GM23248 (cell line): Measurements from ENCODE around the gene MT1G. TPM values are rescaled to one million over a fixed set of nuclear protein-coding genes. Genes with fewer than 3 reads are reported as not detected.

ENCODE experiments used
- DNase-seq: peaks from one replicate; pipeline ENCODE4 v3.0.0-alpha.2; 2015
- H2AFZ ChIP-seq: fragments of 200-600 bp; sonication (generic); 2 replicates; pipeline ENCODE4 v1.6.1; 2016; ENCODE audit warnings: antibody characterized with exemption
- H3F3A ChIP-seq: fragments of 200-600 bp; sonication (generic); 2 replicates; pipeline ENCODE4 v1.6.1; 2016; ENCODE audit warnings: mild to moderate bottlenecking, antibody characterized with exemption, mixed run types; ENCODE audit not compliant: insufficient read depth
- H3K27ac ChIP-seq: fragments of 200-600 bp; sonication (generic); 2 replicates; pipeline ENCODE4 v1.5.1; 2016; ENCODE audit warnings: mild to moderate bottlenecking
- H3K27me3 ChIP-seq: fragments of 200-600 bp; sonication (generic); replicated peaks from 2 replicates; pipeline ENCODE4 v1.6.1; 2016; ENCODE audit warnings: mild to moderate bottlenecking; ENCODE audit not compliant: insufficient read depth
- H3K36me3 ChIP-seq: fragments of 200-600 bp; sonication (generic); 2 replicates; pipeline ENCODE4 v1.6.1; 2016; ENCODE audit warnings: low read depth, mild to moderate bottlenecking
- H3K4me1 ChIP-seq: fragments of 200-600 bp; sonication (generic); 2 replicates; pipeline ENCODE4 v1.6.1; 2016; ENCODE audit warnings: mild to moderate bottlenecking; ENCODE audit not compliant: insufficient read depth
- H3K4me2 ChIP-seq: fragments of 200-600 bp; sonication (generic); one replicate; pipeline ENCODE4 v1.6.1; 2016; ENCODE audit warnings: mild to moderate bottlenecking; ENCODE audit not compliant: unreplicated experiment
- H3K4me3 ChIP-seq: fragments of 200-600 bp; sonication (generic); 2 replicates; pipeline ENCODE4 v1.5.1; 2016; ENCODE audit warnings: mild to moderate bottlenecking
- H3K79me2 ChIP-seq: fragments of 200-600 bp; sonication (generic); 2 replicates; pipeline ENCODE4 v1.6.1; 2016; ENCODE audit warnings: mild to moderate bottlenecking; ENCODE audit not compliant: insufficient read depth
- H3K9ac ChIP-seq: fragments of 200-600 bp; sonication (generic); 2 replicates; pipeline ENCODE4 v1.6.1; 2016; ENCODE audit warnings: mild to moderate bottlenecking
- H3K9me2 ChIP-seq: fragments of 200-600 bp; sonication (generic); 2 replicates; pipeline ENCODE4 v1.6.1; 2016; ENCODE audit warnings: mixed run types, mild to moderate bottlenecking, moderate library complexity; ENCODE audit not compliant: insufficient read depth
- H3K9me3 ChIP-seq: fragments of 200-600 bp; sonication (generic); one replicate; pipeline ENCODE4 v1.6.1; 2017; ENCODE audit warnings: low read depth
- H4K20me1 ChIP-seq: fragments of 200-600 bp; sonication (generic); 2 replicates; pipeline ENCODE4 v1.6.0; 2016; ENCODE audit not compliant: insufficient read depth
- EZH2 ChIP-seq: fragments of 200-600 bp; sonication (generic); IDR thresholded peaks from 2 replicates; pipeline ENCODE4 v1.6.1; 2018; ENCODE audit warnings: antibody characterized with exemption, mild to moderate bottlenecking; ENCODE audit not compliant: insufficient read depth, poor library complexity, severe bottlenecking
- EZH2phosphoT487 ChIP-seq: fragments of 200-600 bp; sonication (generic); IDR thresholded peaks from 2 replicates; pipeline ENCODE4 v1.6.1; 2018; ENCODE audit warnings: antibody characterized with exemption, moderate library complexity, mild to moderate bottlenecking, low read depth; ENCODE audit not compliant: insufficient read depth
- WGBS, 2 experiments: methylation state at CpG; one replicate each; pipeline ENCODE4 v1.1.6; 2015 to 2017; ENCODE audit warnings: low lambda C conversion rate in 2 of 2, low coverage in 1 of 2; ENCODE audit errors: missing lambda C conversion rate in 2 of 2; 5-methylcytosine and 5-hydroxymethylcytosine counted together
- in situ Hi-C: fragments of 300-500 bp; cut with MboI; formaldehyde crosslinking; loops from 2 replicates; pipeline ENCODE4 v1.15.0; 2020
- polyA plus RNA-seq: library from polyadenylated mRNA; unstranded; fragments of >200 nt; fragmentation: Nextera tagmentation; extraction: Ambion mirVana; gene quantifications from 2 replicates; pipeline ENCODE4 v1.2.1, GENCODE V29; 2016
- total RNA-seq: library from RNA; depleted of rRNA; stranded (reverse); fragments of >200 nt; shearing (Covaris generic); gene quantifications from 2 replicates; pipeline ENCODE4 v1.2.3, GENCODE V29; 2014

The MT1G gene
- total and polyA plus RNA-seq, 2 experiments from 2014 or later: 4.4 TPM; not detected in 1

GRCh38 chr16:56684926-56685590 lies 17.2 kb upstream of the MT1G start:
- Histone ChIP-seq H3K4me2 (no peak overlapping the region), H3K79me2 (no peaks in the 10 kb centered on the region), H4K20me1 (no peaks in the 10 kb centered on the region), H3F3A (no peaks in the 10 kb centered on the region; the same call in 1 of the 2 replicates), H2AFZ (no peak overlapping the region), H3K9me2 (no peaks in the 10 kb centered on the region), H3K27ac (no peak overlapping the region), H3K9ac (no peak overlapping the region), H3K9me3 (no peaks in the 10 kb centered on the region), H3K36me3 (no peaks in the 10 kb centered on the region), H3K4me1 (peaks cover 17% of the 10 kb centered on the region; the same call in 1 of the 2 replicates), H3K27me3 (no peaks in the 10 kb centered on the region), H3K4me3 (no peak overlapping the region)
- TF ChIP-seq EZH2phosphoT487: no peak
- no peak for TF ChIP-seq EZH2
- in situ Hi-C loops: no loop called here
- 58 to 60% methylated on average over 4 of the region's 4 CpGs for WGBS, 2 experiments
- DNase-seq: no peak

GRCh38 chr16:56684256-56684925 lies 16.5 kb upstream of the MT1G start:
- in situ Hi-C loops: no loop called here
- TF ChIP-seq EZH2phosphoT487 (no peak), EZH2 (no peak)
- no peak for DNase-seq
- no peaks in the 10 kb centered on the region; the same call in 1 of the 2 replicates for H3F3A ChIP-seq
- H3K27me3 ChIP-seq: no peaks in the 10 kb centered on the region
- WGBS, 2 experiments: 29 to 52% methylated on average over 4 of the region's 4 CpGs
- no peaks in the 10 kb centered on the region for H3K9me2 ChIP-seq
- H2AFZ ChIP-seq: no peak overlapping the region
- H3K9me3 ChIP-seq: no peaks in the 10 kb centered on the region
- no peak overlapping the region for H3K27ac ChIP-seq
- no peak overlapping the region for H3K4me2 ChIP-seq
- H3K36me3 ChIP-seq: no peaks in the 10 kb centered on the region
- no peaks in the 10 kb centered on the region for H4K20me1 ChIP-seq
- H3K79me2 ChIP-seq: no peaks in the 10 kb centered on the region
- H3K4me3 ChIP-seq: no peak overlapping the region
- H3K4me1 ChIP-seq: peaks cover 15% of the 10 kb centered on the region; the same call in 1 of the 2 replicates
- no peak overlapping the region for H3K9ac ChIP-seq

DNA sequence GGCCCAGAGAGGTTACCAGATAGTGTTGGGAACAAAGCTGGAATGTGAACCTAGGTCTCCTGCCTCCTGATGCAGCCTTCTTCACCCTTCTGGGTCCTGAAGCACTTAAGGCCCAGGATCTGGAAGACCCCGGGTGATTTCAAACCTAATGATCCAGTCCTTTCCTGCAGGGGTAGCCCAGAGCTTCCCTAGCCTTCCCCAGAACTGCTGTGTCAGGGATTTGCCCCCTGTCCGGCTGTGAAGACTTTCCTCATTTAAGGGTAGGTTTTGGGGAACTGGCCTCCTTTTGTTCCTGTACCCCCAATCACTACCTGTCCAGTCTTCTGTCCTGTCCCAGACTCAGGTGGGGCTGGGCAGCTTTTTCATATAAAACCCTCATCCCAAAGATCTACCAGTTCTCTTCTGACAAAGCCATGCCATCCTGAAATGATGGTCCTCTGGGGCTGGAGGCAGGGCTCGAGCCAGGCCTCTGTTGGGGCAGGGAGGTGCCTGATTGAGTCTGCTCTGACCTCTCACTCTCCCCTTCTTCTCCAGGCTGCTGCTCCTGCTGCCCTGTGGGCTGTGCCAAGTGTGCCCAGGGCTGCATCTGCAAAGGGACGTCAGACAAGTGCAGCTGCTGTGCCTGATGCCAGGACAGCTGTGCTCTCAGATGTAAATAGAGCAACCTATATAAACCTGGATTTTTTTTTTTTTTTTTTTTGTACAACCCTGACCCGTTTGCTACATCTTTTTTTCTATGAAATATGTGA lies 15.7 kb upstream of the MT1G start:
- no peaks in the 10 kb centered on the region for H3K36me3 ChIP-seq

DNA sequence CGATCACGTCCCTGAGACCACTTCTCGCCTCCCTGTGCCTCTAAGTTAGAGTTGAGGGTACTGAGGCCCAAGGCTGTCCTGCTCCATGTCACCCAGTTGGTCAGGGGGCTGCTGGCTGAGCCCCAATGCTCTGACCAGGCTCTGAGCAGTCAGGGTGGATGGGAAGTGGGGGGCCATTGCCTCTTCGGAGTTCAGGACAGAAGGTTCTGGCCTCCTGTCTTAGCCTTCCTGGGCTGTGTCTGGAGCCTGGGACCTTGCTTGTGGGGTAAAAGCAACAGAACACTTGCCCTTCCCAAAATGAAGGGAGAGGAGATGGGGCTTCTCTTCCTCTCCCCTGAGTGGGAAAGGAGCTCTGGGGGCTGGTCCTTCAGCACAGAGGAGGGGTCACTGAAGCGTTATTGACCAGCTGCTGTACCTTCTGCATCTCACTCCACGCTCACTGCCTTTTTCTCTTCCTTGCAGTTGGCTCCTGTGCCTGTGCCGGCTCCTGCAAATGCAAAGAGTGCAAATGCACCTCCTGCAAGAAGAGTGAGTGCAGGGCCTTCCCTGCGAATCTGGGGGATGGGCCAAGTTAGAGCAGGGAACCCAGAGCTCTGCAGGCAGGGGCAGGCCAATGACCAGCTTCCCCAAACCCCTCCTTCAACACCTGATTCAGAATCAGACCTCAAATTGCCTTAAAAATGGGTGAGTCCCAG lies 15.0 kb upstream of the MT1G start:
- Histone ChIP-seq H2AFZ (peak overlapping the region; percentile 78), H3K4me1 (peaks cover 14% of the 10 kb centered on the region; the same call in 1 of the 2 replicates), H3K79me2 (no peaks in the 10 kb centered on the region), H3K4me3 (peak overlapping the region; percentile 79), H3K27me3 (no peaks in the 10 kb centered on the region), H4K20me1 (no peaks in the 10 kb centered on the region), H3K4me2 (peak overlapping the region; percentile 80), H3K9ac (peak overlapping the region; percentile 76), H3F3A (no peaks in the 10 kb centered on the region; the same call in 1 of the 2 replicates), H3K9me3 (no peaks in the 10 kb centered on the region), H3K9me2 (no peaks in the 10 kb centered on the region), H3K36me3 (no peaks in the 10 kb centered on the region), H3K27ac (0 out of 2 replicates have a peak overlapping the region, but pooled peaks have one; percentile 4)
- in situ Hi-C loops: no loop called here
- 6 to 9% methylated on average over 8 of the region's 8 CpGs for WGBS, 2 experiments
- DNase-seq: peak; percentile 28
- no peak for TF ChIP-seq EZH2
- no peak for TF ChIP-seq EZH2phosphoT487

More for the DNA sequence above, 15.7 kb upstream of the MT1G start:
- Histone ChIP-seq H3K79me2 (no peaks in the 10 kb centered on the region), H3K9me2 (no peaks in the 10 kb centered on the region), H3K4me1 (peaks cover 14% of the 10 kb centered on the region; the same call in 1 of the 2 replicates), H3K27me3 (no peaks in the 10 kb centered on the region), H3F3A (no peaks in the 10 kb centered on the region; the same call in 1 of the 2 replicates), H3K4me3 (peak overlapping the region; percentile 79), H3K9ac (peak overlapping the region; percentile 76; the same call in 1 of the 2 replicates), H3K27ac (no peak overlapping the region), H3K9me3 (no peaks in the 10 kb centered on the region), H2AFZ (no peak overlapping the region), H3K4me2 (peak overlapping the region; percentile 80), H4K20me1 (no peaks in the 10 kb centered on the region)
- WGBS, 2 experiments: 58% methylated on average over 5 of the region's 5 CpGs
- in situ Hi-C loops: no loop called here
- TF ChIP-seq EZH2: no peak
- no peak for TF ChIP-seq EZH2phosphoT487
- DNase-seq: no peak
